ENCODE measurements around the gene C17orf107. TPM values are rescaled to one million over a fixed set of nuclear protein-coding genes. Genes with fewer than 3 reads are reported as not detected.

C17orf107 gene
- total RNA-seq, 1 donor from 2014 or later: 2.2 TPM

DNA sequence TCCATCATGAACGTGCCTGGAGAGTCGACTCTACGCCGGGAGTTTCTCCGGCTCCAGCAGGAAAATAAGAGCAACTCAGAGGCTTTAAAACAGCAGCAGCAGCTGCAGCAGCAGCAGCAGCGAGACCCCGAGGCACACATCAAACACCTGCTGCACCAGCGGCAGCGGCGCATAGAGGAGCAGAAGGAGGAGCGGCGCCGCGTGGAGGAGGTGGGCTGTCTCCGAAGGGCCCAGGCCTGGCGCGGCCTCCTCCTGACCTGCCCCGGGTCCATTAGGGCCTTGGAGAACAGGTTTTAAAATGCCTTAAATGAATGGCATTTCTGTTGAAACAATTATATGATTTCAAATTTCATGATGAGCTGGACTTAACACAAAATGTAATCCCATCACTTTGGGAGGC lies 11.8 kb upstream of the C17orf107 start:
- DNase-seq (no peak), ATAC-seq (no peak)
- Histone ChIP-seq H3K36me3 (peaks cover 85% of the 10 kb centered on the region), H3K4me3 (no peak overlapping the region), H3K4me1 (no peaks in the 10 kb centered on the region), H3K9me3 (no peaks in the 10 kb centered on the region), H3K27ac (no peak overlapping the region), H3K27me3 (ENCODE audit: low read depth) (no peaks in the 10 kb centered on the region)
- no peak for TF ChIP-seq CTCF (IDR thresholded peaks at IDR 0.05)
- intact Hi-C loops (cut with DNase I): no loop called here

- H3K27me3 ChIP-seq (ENCODE audit: low read depth): no peaks in the 10 kb centered on the region
- H3K4me3 ChIP-seq: no peak overlapping the region
- DNase-seq: no peak
- H3K4me1 ChIP-seq: no peaks in the 10 kb centered on the region
- ATAC-seq: no peak
- H3K27ac ChIP-seq: no peak overlapping the region
- TF ChIP-seq CTCF (IDR thresholded peaks at IDR 0.05): no peak
- peaks cover 95% of the 10 kb centered on the region for H3K36me3 ChIP-seq
- intact Hi-C loops (cut with DNase I): no loop called here
- H3K9me3 ChIP-seq: no peaks in the 10 kb centered on the region
Observed at GRCh38 chr17:4891411-4892410, 7.6 kb upstream of the C17orf107 start.

DNA sequence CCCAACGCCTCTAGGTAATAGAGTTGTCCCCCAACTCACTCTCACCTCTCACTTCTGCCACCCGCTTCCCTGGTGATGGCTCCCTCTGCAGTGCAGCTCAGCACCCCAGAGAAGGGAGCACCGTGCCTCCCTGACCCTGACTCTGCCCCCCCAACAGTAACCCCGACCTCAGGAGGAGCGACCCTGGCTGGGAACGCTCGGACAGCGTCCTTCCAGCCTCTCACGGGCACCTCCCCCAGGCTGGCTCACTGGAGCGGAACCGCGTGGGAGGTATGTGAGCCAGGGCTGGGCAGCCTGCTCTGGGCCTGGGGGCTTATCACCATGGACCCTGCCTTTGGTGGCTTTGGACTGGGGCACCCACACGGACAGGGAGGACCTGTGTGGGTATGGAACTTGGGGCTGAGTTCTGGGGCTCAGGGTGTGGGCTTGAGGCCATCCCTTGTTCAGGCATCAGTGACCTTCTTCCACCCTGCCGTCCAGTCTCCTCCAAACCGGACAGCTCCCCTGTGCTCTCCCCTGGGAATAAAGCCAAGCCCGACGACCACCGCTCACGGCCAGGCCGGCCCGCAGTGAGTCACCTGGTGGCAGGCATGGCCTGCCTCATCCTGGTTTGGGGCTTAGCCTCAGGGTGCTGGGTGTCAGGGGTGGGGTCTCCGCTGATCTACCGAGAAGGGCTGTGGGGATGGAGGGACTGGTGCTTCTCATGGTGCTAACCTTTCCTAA lies 6.7 kb upstream of the C17orf107 start:
- no peaks in the 10 kb centered on the region for H3K9me3 ChIP-seq
- H3K27ac ChIP-seq: no peak overlapping the region
- no peak overlapping the region for H3K4me3 ChIP-seq
- no peak for ATAC-seq
- peaks cover 95% of the 10 kb centered on the region for H3K36me3 ChIP-seq
- intact Hi-C loops (cut with DNase I): no loop called here
- DNase-seq: no peak
- TF ChIP-seq CTCF (IDR thresholded peaks at IDR 0.05): no peak
- H3K27me3 ChIP-seq (ENCODE audit: low read depth): no peaks in the 10 kb centered on the region
- no peaks in the 10 kb centered on the region for H3K4me1 ChIP-seq

DNA sequence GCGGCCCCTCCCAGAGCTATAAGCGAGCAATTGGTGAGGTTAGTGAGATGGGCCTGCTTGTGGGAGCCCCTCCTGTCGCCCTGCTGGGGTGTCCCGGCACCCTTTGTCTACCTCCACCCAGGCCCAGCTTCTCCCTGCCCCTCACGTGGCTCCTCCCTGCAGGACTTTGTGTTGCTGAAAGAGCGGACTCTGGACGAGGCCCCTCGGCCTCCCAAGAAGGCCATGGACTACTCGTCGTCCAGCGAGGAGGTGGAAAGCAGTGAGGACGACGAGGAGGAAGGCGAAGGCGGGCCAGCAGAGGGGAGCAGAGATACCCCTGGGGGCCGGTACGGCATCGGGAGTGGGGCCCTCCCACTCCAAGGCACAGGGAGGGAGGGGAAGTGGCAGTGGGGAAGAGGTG lies 6.1 kb upstream of the C17orf107 start:
- DNase-seq (no peak), ATAC-seq (no peak)
- H3K27ac ChIP-seq: no peak overlapping the region
- no peak for TF ChIP-seq CTCF (IDR thresholded peaks at IDR 0.05)
- peaks cover 2% of the 10 kb centered on the region for H3K4me1 ChIP-seq
- H3K36me3 ChIP-seq: peaks cover 88% of the 10 kb centered on the region
- intact Hi-C loops (cut with DNase I): no loop called here
- H3K9me3 ChIP-seq: no peaks in the 10 kb centered on the region
- no peaks in the 10 kb centered on the region for H3K27me3 ChIP-seq (ENCODE audit: low read depth)
- H3K4me3 ChIP-seq: no peak overlapping the region

- DNase-seq: no peak
- Histone ChIP-seq H3K27me3 (ENCODE audit: low read depth) (no peaks in the 10 kb centered on the region), H3K9me3 (no peaks in the 10 kb centered on the region), H3K36me3 (peaks cover 82% of the 10 kb centered on the region), H3K27ac (no peak overlapping the region), H3K4me1 (peaks cover 9% of the 10 kb centered on the region), H3K4me3 (no peak overlapping the region)
- no peak for ATAC-seq
- intact Hi-C loops (cut with DNase I): no loop called here
- TF ChIP-seq CTCF (IDR thresholded peaks at IDR 0.05): no peak
Observed at GRCh38 chr17:4893721-4894560, 5.4 kb upstream of the C17orf107 start.

Data from lower lobe of right lung (tissue), 2 donors.